T1000 (cell line): ENCODE results near the gene MEGF11.
"Not testable (repeated sequence)": the region's sequence is repeated elsewhere in the genome, so short reads cannot be mapped to it uniquely, and the experiment has no call there.

ENCODE experiments used
- DNase-seq: peaks from one replicate; lab custom pipeline; 2025; ENCODE audit warnings: mixed read lengths; lab: John Stamatoyannopoulos, UW

The MEGF11 gene

DNA sequence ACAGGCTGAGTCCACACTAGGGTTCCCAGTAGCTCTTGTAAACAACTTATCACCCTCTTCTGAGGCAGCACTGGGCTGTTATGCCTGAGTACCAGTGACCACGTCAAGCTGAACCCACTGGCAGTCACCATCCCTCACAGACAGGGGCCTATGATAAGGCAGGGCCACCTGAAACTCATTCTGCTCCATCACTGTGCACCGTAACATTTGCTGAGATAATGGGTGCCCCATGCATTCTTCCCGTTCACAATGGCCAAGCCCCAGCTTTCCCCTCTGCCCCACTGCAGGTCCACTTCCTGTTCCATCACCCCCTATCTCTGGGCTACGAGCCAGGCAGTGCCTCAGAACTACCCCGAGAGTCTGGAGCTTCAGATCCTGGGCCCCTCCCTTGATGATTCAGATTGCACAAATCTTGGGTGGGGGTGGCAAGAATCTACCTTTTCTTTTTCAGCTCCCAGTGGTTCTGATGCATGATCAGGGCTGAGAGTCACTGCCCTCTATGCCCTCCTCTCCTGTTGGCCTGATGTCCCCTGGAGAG lies 226.2 kb downstream of the MEGF11 start:
- no peak for DNase-seq

DNA sequence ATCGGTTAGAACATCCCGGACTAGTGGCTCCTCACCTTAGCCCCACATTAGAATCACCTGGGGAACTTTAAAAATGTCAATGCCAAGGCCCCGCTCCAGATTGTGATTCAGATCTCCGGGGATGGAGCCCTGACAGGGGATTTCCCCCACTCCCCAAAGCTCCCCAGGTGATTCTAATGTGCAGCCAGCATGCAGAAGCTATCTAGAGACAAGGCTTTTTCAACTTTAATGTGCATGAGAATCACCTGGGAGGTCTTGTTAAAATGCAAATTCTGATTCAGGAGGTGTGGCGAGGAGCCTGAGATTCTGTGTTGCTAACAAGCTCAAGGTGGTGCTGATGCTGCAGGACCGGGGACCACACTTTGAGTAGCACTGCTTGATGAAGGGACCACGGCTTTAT lies 227.6 kb downstream of the MEGF11 start:
- no peak for DNase-seq

DNA sequence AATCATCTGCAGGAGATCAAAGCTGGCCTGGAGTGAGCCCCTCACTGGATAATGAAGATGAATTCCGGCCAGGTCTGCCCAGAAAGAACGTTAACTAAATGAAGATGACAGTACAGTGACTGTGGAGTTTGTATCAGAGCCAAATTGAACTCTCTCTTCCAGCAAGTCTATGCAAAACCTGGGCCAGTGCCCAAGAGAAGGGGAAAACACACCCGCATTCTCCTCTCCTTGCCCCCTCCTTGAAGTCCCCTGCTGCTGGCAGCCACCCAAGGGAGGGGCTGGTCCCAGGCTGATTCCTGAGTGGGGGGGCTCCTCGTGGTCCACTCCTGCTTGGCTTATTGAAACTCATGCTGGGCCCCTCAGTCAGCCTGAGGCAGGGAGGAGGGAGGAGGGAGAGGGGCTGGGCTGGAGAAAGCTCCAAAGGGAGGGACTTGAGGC lies 228.5 kb downstream of the MEGF11 start:
- DNase-seq = no peak

DNA sequence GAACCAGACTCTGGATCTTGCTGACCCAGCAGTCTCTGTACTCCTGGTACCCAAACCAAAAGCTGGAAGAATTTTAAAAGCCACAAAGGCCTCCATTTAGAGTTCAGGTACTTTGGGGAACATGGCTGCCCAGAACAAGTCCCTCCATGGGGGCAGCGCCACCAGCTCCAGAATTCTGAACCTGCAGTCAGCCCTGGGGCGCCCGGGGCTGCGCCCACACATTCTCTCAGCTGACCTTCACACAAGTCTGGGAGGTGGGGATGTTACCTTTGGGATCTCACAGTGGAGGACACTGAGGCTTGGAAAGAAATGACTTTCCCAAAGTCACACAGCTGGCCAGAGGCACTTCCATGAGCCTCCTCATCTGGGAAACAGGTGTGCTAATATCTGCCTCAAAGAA lies 229.4 kb downstream of the MEGF11 start:
- no peak for DNase-seq

DNA sequence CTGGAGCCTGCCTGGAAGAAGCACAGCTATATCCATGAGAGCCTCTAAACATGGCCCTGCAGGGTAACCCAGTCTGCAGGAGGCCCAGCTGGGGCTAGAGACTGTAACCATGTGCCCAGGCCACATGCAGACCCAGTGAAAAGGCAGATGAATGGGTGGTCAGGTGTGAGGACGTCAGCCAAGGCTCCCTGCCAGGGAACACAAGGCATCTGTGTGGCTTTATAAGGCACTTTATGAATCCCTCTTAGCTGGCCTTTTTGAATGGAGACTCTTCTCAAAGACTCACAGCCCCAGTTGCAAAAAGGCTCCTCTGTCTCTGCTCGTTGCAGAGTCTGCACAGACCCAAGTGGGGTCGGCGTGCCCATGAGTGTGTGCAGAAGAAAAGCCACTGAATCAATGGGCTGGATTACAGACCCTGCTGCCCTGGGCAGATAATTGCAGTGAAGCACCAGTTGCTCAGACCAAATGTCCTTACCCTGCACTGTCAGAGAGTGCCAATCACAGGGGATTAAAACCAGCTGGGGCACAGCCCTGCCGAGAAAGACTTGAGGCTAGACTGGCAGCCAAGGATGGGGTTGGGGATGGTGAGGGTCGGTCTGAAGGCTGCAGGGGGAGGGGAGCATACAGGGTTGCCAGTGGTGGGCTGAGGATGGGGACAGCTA lies 230.1 kb downstream of the MEGF11 start:
- no peak for DNase-seq

DNA sequence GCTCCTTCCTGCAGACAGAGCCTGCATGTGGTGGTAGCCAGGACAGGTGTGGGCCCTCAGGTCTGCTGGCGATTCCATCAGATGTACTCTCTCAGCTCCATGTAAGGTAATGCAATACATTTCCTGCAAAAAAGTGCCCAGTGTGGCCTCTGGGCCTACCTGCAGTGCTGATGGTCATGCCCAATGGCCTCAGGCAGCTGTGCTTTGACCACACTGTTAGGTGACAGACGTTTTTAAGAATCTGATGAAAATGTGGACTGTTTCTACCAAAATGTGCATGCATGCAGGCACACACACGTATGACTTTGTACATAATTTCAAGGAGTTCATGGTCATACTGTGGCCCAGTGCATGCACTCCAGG lies 231.4 kb downstream of the MEGF11 start:
- no peak for DNase-seq

DNA sequence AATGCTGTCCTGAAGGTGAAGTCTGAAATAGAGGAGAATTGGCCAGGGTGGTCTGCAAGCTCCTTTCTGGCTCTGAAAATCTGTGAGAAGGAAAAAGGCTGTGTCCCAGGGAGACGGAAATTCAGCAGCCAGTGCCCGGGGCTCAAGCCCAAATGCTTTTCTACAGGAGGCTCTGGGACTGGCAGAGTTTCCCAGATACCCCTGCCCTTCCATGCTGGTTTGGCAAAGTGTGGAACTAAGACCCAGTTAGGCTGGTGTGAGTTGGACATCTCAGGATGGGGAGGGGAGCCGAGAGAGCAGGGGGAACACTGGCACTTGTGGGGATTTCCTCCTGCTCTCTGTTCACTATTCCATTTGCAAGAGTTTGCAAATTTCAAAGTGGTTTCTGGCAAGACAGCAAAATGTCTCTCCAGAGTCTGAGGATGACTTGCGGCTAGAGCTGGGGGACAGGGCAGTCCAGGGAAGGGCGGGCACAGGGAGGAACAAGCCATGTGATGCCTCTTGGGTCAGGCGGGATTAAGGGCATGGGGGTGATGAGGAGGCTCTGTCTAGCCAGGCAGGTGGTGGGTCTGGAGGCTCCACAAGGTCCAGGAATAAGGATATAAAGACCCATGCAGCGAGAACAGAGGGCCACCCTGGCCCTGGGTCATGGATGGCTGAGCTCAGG lies 231.9 kb downstream of the MEGF11 start:
- no peak for DNase-seq

DNA sequence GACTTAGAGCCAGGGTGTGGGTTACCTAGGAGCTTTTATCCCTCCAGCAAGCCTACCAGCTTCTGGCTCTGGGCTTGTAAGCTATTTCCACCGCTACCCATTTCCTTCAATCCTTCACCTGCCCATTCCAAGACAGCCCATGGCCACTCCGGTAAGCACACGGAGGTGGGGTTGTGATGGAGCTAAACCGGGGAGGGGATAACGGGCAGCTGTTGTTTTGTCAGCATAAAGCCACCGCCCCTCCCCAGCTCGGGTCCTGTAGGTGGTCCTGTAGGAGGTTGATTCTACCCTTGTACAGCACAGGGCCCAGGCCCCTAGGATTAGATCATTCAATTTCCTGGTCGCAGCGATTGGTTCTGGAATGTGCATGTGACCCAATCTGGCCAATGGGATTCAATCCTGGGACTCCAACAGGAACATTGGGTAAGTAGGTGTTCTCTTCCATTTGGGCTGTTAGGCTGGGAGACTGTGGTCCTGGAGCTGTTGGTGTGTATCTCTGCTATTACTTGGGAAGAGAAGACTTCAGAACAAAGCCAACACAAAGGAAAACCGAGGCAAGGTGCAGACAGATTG lies 233.6 kb downstream of the MEGF11 start:
- no peak for DNase-seq

DNA sequence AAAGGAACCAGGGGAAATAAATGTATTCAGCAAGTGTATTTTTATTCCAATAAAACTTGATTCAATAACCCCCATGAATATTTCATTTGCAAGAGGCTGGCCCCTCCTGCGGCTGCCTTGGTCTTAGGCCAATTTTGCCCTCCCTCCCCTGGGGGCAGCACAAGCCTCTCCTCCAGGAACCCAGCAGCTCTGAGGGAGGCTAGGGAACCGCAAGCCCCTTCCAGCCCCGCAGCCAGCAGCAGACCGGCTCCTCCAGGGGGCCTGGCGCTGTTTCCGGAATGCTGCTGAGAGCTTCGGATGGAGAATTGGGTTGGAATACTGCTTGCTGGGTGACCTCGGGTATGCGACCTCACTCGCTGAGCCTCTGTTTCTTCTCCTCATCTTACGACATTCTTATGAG lies 234.2 kb downstream of the MEGF11 start:
- no peak for DNase-seq

DNA sequence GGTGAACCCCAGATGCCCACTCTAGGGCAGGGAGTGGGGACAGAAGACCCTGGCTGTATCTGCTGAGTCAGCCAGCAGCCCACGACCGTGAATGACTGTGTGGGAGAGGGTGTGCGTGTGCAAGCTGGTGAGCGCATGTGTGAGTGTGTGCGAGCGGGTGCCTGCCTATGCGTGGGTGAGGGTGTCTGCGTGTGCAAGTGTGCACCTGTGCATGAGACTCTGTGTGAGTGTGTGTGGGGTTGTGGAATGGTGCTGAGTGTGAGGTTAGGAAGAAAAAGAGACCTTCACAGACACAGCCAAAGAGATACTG lies 235.1 kb downstream of the MEGF11 start:
- DNase-seq = no peak

DNA sequence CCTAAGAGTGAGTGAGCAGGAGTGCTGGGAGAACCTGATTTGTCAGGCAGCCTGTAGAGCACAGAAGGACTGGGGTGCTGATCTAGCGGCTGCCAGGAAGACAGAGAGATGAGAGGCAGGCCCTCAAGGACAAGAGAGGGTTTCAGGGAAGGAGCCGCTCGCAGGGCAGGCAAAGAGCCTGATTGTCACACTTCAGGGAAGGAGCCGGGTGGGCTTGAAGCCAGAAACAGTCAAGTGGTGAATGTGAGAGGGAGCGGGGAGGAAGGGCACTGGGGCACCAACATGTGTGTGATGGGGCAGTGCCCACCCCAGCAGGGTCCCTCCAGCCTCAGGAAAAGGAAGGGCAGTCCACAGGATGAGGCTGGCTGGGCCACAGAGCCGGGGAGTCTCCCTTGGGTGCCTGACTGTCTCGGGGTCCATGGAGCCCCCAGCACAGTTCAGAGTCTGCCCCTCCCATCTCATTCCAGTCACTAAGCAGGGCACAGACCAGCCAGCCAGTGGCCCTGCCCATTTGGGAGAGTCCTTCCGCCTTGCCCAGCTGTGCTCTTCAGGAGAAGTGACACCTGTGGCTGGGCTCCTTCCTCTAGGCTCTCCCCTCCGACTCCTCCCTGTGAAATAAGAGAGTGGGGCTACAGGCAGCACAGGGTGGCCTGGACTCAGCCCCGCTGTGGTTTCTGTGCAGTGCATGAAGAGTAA lies 235.6 kb downstream of the MEGF11 start:
- DNase-seq = no peak

DNA sequence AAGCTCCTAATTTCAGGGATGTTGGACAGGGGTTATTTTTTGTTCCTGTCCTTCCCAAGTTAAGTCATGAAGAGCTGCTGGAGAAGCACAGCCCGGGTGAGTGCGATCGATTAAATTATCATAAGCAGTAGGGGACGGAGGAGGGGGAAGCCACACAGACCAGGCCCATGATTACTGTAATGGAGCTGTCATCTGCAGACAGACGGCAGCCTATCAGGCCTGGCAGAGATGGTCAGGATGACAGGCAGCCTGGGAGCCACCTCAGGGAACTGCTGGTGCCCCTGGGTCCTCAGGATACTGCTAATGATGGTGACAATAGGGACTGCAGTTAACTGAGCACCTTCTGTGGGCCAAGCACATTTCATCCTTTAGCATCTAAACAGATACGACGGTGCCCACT lies 236.6 kb downstream of the MEGF11 start:
- DNase-seq = no peak

DNA sequence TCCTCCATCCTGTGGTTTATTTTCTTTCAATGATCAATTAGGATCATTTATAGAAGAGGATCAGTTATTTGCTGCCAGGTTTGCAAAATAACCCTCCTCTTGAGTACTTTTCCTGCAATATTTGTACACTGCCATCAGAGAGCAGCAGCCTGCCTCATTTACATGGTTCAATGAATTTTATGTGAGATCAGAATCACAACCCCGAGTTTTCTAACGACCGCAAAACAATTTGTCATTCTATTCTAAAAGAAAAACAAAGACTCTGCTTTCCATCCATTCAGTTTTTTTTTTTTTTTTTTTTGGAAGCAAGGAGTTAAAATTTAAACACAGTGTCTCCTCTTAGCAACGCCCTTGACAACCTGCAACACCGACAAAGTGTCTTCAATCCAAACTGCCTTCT lies 237.4 kb downstream of the MEGF11 start:
- no peak for DNase-seq

DNA sequence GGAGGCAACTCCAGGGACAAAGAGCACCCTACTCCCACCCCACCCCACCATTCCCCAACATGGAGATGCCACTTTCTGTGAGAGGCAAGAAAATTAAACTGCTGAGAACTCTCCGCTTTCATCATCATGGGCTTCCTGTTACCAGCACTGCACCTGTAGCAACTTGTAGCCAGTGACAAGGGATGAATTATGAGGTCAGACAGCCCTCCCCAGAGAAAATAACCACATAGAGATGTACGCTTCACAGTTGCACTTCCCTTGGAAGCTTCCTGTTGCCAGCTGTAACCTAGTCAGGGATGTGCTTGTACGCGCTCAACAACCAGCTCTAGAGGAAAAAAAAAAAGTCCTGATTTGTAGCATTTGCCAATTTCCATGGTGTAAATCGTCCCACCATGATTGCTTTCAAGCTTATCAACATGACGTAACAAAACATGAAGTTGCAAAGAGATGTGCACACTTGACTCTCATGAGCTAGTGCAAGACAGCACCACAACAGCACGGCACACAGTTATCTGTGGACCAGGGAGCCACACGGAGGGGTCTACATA lies 238.8 kb downstream of the MEGF11 start:
- DNase-seq = no peak

DNA sequence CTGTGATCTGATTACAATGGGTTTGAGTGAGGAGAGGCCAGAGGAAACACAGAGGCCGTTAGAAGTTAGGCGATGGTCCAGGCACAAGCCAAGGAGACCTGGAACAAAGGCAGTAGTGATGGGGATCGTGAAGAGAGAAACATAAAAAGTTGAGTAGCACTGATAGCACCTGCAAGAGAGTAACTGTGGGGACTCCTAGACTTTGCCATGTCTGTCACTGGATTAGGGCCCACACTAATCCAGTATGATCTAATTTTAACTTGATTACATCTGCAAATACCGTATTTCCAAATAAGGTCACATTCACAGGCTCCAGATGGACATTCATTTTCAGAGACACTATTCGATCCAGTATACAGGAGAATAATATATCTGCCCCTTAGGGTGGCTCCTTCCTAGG lies 239.5 kb downstream of the MEGF11 start:
- no peak for DNase-seq

DNA sequence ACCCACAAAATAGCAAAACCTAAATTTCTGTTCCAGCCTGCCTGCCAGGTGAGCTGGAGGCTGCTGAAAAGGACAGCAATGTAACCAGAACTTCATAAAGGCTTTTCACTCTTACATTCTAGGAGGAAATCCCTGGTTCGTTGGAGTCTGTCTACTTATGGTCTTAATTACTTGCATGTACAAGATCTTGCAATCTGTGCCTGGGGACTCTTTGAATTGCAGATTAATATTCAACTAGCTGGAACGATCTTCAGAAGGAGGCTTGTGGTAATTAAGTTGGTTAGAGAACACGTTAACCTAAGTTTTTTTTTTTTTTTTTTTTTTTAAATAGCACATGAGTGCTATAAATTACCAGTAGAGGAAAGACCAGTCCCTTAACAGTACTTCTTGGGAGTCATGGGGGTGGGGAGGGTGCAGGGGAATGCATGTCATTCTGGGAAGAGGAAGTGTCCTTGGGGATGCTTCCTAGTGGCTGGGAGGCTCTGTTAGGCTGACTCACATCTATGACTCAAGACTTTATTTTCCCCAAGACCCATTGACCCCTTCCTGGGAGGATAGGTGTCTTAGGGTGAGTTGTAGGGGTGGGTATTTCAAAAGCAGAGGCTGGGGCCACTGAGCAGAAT lies 244.5 kb downstream of the MEGF11 start:
- no peak for DNase-seq

DNA sequence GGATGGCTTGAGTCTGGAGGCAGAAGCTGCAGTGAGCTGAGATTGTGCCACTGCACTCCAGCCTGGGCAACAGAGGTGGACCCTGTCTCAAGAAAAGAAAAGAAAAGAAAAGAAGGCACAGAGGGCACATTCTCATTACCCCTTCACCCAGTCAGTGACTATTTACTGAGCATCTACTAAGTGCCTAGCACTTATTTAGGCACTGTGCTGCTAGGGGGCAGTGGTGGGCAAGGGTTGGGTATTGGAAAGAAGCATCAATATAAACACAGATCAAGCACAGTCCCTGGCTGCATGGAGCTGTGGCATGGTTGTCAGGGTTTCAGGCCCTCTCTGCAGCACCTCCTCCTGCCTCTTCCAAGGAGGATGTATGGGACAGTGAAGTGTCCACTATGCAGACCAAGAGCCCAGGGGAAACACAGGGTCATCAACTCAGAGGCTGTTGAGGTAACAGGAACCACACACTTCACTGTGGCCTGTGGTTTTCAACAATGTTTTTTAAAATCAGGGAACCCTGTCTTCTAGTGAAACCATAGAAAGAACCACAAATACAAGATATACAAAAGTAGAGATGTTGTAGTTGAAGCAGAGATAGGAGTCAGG lies 245.8 kb downstream of the MEGF11 start:
- no peak for DNase-seq

DNA sequence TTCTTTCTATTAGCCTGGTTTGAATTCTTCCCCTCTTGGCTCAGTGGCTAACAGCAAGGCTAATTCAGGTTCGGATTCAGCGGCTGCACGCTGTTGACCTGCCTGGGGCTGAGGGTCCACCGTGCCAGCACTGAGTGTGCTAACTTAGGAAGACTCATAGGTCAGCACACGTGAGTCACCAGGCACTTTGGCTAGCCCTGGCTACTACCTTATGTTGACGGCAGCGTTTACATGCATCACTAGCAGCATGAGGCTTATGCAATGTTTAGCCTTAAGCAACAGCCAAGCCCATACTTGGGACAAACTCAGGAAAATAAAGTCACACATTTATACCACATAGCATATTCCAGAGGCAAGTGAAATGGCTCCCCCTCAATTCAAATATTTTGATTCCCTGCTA lies 246.6 kb downstream of the MEGF11 start:
- DNase-seq = no peak

DNA sequence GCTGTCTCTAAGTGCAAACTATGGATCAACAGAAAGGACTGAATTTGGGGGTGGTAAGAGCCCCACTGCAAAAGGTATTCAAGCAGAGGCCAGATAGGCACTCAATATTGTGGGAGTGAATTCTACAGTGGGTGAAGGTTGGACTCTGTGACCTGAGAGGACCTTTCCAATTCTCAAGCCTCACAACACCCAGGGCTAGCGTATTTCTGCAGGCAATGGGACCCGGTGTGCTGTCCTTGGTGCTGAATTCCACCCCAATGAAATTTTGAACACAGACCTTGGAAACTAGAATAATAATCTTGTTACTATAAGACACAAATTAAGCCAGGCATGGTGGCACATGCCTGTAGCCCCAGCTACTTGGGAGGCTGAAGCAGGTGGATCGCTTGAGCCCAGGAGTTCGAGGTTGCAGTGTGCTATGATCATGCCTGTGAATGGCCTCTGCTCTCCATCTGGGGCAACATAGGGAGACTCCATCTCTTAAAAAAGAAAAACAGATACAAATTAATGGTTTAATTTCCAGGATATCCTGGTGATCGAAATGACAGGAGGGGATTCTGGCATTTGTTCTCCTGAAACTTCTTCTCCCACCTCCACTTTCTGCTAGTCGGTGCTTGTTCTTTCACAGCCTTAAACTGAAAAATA lies 248.8 kb downstream of the MEGF11 start:
- DNase-seq = no peak

DNA sequence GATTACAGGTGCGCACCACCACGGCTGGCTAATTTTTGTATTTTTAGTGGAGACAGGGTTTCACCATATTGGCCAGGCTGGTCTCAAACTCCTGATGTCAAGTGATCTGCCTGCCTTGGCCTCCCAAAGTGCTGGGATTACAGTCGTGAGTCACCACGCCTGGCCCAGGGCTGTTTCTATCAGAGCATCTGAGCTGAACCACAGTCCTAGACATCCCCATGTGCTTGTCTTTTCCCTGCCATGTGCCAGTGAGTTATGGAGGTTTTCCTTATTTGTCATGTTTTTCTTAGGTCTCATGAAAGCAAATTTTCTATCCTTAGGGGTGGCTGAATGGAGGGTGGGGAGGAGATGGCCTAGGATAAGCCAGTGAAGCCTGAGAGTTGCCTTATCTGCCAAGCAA lies 250.4 kb downstream of the MEGF11 start:
- DNase-seq = not testable (repeated sequence)

DNA sequence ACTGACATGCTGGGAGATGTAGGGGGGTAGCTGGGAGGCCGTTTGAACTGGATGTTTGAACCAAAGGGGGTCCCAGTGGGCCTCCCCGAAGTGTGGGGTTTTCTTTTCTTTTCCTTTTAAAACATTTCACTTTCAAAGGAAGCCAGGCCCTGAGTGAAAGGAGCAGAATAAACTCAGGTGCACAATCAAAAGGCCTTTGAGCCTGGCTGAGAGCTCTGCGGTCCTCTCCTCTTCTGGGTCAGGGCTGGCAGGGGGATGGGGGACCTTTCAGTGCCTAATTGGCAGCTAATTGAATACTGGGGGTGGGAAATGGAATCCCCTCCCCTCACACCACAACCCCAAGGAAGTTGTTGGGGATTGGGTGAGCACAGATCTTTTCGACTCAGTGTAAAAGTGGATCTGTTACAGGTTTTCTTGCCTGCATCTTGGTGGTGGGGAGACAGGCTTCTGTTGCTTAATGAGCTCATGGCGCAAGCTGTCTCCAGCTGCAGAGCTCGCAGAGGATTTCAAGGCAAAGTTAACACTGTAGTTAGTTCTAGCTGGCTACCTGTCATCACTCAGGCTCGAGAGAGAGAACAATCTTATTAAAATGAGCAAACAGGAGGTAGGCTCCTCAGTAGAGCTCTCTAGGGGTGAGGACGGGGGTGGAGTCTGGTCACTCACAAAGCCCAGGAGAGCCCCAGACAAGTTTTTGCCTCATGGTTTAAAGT lies 251.7 kb downstream of the MEGF11 start:
- DNase-seq = no peak
